KMS-11 (cell line): Measurements from ENCODE around the gene MAN2B1.

Experiments used
- H2AFZ ChIP-seq: fragments of 200-600 bp; sonication (generic); 2 replicates; pipeline ENCODE4 v1.6.1; 2016; ENCODE audit warnings: antibody characterized with exemption, mixed run types, low read depth
- H3K27ac ChIP-seq: fragments of 200-600 bp; sonication (generic); 2 replicates; pipeline ENCODE4 v1.6.1; 2016; ENCODE audit warnings: mild to moderate bottlenecking, mixed run types
- H3K27me3 ChIP-seq: fragments of 200-600 bp; sonication (generic); 2 replicates; pipeline ENCODE4 v1.6.1; 2017; ENCODE audit warnings: mild to moderate bottlenecking, low read depth, mixed run types, moderate library complexity; ENCODE audit not compliant: insufficient read depth
- H3K36me3 ChIP-seq: fragments of 200-600 bp; sonication (generic); 2 replicates; pipeline ENCODE4 v1.6.1; 2017; ENCODE audit warnings: mild to moderate bottlenecking, mixed run types; ENCODE audit not compliant: insufficient read depth
- H3K4me1 ChIP-seq: fragments of 200-600 bp; sonication (generic); 2 replicates; pipeline ENCODE4 v1.6.1; 2016; ENCODE audit warnings: mild to moderate bottlenecking, low read depth, mixed run types; ENCODE audit not compliant: poor library complexity, severe bottlenecking
- H3K4me2 ChIP-seq: fragments of 200-600 bp; sonication (generic); 2 replicates; pipeline ENCODE4 v1.7.0; 2016; ENCODE audit warnings: mild to moderate bottlenecking, mixed run types
- H3K4me3 ChIP-seq: fragments of 200-600 bp; sonication (generic); IDR thresholded peaks from 2 replicates; pipeline ENCODE4 v1.6.1; 2017; ENCODE audit warnings: low read depth, low read length, mixed read lengths; ENCODE audit not compliant: insufficient read depth
- H3K79me2 ChIP-seq: fragments of 200-600 bp; sonication (generic); 2 replicates; pipeline ENCODE4 v1.6.1; 2016; ENCODE audit warnings: low read depth, mixed run types; ENCODE audit not compliant: insufficient read depth
- H3K9ac ChIP-seq: fragments of 200-600 bp; sonication (generic); 2 replicates; pipeline ENCODE4 v1.6.1; 2016; ENCODE audit warnings: mild to moderate bottlenecking, mixed run types
- H4K20me1 ChIP-seq: fragments of 200-600 bp; sonication (generic); 2 replicates; pipeline ENCODE4 v1.6.1; 2016; ENCODE audit warnings: mild to moderate bottlenecking, mixed run types; ENCODE audit not compliant: insufficient read depth
- TF ChIP-seq, protein P1 (sequence below): fragments of 200-600 bp; sonication (generic); conservative IDR thresholded peaks from 2 replicates; pipeline ENCODE4 v1.6.1; 2017; ENCODE audit warnings: low read depth, mild to moderate bottlenecking, antibody characterized with exemption, low read length, moderate library complexity, mixed read lengths

Gene MAN2B1

DNA sequence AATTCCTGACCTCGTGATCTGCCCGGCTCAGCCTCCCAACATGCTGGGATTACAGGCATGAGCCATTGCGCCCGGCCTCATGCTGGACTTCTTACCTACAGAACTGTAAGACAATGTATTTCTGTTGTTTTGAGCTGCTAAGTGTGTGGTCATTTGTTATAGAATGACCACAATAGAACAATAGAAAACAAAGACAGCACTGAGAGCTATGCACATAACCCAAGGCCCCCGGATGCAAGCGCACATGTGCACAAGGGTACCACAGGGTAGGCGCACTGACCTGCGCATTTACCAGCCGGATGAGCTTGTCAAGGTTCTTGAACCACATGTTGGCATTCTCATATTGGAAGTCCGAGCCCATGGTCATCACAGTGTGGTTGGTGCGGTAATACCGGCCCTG, 5.6 kb downstream of the MAN2B1 start:
- no peak overlapping the region for H2AFZ ChIP-seq
- no peaks in the 10 kb centered on the region for H4K20me1 ChIP-seq
- H3K4me3 ChIP-seq = no peak overlapping the region
- H3K4me1 ChIP-seq = peaks cover 4% of the 10 kb centered on the region
- TF ChIP-seq, protein P1, sequence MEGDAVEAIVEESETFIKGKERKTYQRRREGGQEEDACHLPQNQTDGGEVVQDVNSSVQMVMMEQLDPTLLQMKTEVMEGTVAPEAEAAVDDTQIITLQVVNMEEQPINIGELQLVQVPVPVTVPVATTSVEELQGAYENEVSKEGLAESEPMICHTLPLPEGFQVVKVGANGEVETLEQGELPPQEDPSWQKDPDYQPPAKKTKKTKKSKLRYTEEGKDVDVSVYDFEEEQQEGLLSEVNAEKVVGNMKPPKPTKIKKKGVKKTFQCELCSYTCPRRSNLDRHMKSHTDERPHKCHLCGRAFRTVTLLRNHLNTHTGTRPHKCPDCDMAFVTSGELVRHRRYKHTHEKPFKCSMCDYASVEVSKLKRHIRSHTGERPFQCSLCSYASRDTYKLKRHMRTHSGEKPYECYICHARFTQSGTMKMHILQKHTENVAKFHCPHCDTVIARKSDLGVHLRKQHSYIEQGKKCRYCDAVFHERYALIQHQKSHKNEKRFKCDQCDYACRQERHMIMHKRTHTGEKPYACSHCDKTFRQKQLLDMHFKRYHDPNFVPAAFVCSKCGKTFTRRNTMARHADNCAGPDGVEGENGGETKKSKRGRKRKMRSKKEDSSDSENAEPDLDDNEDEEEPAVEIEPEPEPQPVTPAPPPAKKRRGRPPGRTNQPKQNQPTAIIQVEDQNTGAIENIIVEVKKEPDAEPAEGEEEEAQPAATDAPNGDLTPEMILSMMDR = no peak
- no peaks in the 10 kb centered on the region for H3K79me2 ChIP-seq
- no peak overlapping the region for H3K27ac ChIP-seq
- no peaks in the 10 kb centered on the region for H3K27me3 ChIP-seq
- H3K36me3 ChIP-seq = no peaks in the 10 kb centered on the region; the same call in 1 of the 2 replicates
- no peak overlapping the region for H3K4me2 ChIP-seq
- H3K9ac ChIP-seq = no peak overlapping the region

DNA sequence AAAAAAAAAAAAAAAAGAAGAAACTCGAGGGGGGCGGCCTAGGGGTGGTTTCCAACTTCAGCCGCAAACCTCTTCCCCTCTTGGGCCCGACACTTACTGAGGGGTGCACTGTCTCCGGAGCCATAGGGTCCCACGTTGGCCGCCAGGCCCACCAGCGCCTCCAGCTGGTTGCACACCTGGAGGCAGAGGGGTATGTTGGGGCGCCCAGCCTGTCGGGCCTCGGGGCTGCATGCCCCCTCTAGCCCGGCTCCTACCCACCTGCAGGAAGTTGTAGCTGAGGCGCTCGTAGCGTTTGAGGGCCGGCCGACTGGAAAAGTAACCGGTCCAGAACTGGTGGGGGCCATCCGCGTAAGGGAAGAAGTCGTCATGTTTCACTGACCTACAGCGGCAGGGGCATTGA, 8.6 kb downstream of the MAN2B1 start:
- Histone ChIP-seq H3K79me2 (no peaks in the 10 kb centered on the region), H3K4me1 (no peaks in the 10 kb centered on the region), H3K27me3 (no peaks in the 10 kb centered on the region), H3K4me3 (no peak overlapping the region), H3K36me3 (no peaks in the 10 kb centered on the region; the same call in 1 of the 2 replicates), H2AFZ (no peak overlapping the region), H3K27ac (no peak overlapping the region), H4K20me1 (no peaks in the 10 kb centered on the region), H3K4me2 (no peak overlapping the region), H3K9ac (no peak overlapping the region)
- TF ChIP-seq, protein P1 = no peak

DNA sequence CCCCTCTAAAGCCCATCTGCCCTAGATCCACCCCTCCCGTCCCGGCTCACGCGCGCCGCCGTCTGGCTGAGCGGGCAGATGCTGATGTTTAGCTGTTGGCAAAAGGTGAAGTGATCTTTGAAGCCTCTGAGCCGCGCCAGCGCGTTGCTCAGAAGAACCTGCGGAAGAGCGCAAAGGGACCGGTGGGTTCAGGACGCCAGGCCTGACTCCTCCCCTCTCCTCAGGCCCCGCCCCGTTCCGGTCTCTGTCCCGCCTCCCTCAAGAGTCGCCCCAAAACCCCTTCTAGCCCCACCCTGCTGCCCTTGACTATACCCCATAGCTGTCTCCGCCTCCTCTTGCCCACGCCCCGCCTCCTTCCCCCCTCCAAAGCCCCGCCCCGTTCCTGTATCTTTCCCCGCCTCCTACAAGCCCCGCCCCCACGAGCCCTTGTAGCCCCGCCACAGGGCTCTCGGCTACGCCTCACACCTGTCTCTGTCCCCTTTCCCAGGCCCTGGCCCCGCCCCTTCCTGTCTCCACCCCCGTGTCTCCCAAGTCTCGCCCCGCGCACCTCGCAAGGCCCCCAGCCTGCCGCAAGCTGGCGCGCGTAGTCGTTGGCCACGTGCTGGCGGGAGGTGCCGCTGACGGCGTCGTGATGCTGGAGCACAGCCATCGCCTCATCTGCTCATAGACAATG, 9.5 kb downstream of the MAN2B1 start:
- Histone ChIP-seq H3K9ac (no peak overlapping the region), H3K27me3 (no peaks in the 10 kb centered on the region), H3K79me2 (no peaks in the 10 kb centered on the region), H3K4me1 (no peaks in the 10 kb centered on the region), H3K4me2 (no peak overlapping the region), H3K4me3 (no peak overlapping the region), H2AFZ (no peak overlapping the region), H3K27ac (no peak overlapping the region), H3K36me3 (no peaks in the 10 kb centered on the region), H4K20me1 (no peaks in the 10 kb centered on the region)
- TF ChIP-seq, protein P1 = no peak

DNA sequence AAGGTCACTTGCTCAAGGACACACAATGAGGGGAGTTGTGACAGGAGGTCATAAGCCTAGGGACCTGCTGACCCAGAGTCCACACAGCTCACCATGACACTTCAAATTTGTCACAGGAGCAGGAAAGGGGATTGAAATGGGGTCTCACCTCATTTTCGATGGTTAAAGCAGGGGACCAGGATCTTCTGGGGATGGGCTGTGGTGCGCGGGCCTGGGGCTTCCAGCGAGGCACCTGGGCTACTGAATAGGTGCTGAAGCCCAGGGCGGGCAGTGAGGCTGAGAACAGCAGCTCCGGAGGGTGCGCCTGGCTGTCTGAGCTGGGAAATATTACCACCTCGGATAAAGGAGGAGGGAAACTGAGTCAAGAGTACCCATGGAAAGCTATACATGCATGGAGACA, 11.0 kb downstream of the MAN2B1 start:
- no peak overlapping the region for H3K9ac ChIP-seq
- H4K20me1 ChIP-seq = no peaks in the 10 kb centered on the region
- no peak overlapping the region for H3K27ac ChIP-seq
- TF ChIP-seq, protein P1 = no peak
- no peaks in the 10 kb centered on the region for H3K36me3 ChIP-seq
- no peaks in the 10 kb centered on the region for H3K27me3 ChIP-seq
- no peaks in the 10 kb centered on the region for H3K4me1 ChIP-seq
- no peak overlapping the region for H3K4me3 ChIP-seq
- no peak overlapping the region for H3K4me2 ChIP-seq
- H2AFZ ChIP-seq = no peak overlapping the region
- H3K79me2 ChIP-seq = no peaks in the 10 kb centered on the region
